Hematopoietic multipotent progenitor cell treated with erythropoietin and hydrocortisone succinate and interleukin-3 and kit ligand, for 17 days (in vitro differentiated cells): ENCODE results near the gene B4GALT4.

Experiments
- DNase-seq: peaks from one replicate; pipeline ENCODE4 v3.0.0-alpha.2; 2015; ENCODE audit warnings: low spot score

The B4GALT4 gene

DNA sequence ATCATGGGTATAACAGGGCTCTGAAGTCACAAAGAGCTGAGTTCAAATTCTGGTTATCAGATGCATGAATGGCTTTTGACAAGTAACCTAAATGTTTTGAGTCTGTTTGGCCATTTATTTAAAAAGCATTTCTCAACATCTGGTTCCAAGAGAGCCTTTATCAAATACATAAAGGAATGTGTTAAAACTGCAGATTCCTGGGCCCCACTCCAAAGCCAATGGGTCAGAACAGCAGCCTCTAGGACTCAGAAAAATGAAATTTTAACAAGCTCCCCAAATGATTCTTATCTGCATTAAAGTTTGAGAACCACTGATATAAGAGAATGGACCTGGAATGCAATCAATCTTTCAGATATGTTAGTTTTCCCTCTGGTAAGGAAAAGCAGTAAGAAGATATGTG lies 3.4 kb downstream of the B4GALT4 start:
- DNase-seq, result no peak

DNA sequence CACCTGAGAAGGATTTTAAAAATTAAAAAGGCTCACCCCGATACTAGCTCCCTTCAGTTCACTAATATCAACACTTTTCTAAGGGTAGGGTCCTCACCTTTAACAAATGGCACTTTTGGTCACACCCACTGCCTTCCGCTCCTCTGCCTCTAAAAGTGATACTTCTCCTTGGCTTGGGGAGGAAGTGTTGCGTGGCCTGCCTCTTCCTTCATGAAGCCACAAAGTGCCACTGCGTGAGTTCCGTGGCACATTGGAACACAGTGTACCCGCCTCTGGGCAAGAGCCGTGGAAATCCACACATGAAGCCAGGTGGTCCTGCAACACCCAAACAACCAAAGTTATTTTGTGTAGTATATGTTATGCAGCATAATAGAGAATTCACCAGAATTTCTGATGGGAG lies 3.9 kb downstream of the B4GALT4 start:
- no peak for DNase-seq

DNA sequence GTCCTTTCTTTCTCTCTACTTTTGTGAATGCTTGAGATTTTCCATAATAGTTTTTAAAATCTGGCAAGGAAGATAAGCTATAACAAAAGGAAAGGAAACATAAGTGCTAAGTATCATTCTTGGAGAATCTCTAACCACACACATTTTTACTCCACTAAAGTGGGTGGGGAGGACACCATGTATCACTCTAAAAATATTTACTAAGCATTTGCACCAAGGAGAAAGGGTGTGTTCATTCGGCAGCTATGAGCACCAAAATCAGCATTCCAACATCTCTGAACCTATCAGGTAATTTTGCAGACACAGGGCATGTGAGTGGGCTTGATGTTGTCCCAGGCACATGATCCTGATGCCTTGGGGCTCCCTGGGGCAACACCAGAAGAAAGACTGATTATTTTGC lies 5.5 kb downstream of the B4GALT4 start:
- no peak for DNase-seq

DNA sequence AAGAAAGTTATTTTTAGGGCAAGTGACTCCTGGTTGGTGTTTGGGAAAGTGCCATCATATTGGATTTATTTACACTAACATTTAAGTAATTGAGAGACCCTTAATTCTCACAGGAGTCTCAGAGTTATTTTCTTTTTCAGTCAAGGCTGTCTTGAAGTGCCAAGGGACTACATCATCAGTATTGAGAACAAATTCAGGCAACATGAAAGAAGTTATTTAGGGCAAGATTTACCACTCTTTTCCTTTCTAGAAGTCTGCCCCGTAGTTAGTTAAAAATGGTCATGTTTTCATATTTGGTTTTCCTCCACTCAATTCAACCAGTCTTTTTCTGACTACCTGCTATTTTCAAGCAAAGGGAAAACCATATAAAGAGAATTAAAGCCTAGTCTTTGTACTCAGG lies 6.1 kb downstream of the B4GALT4 start:
- no peak for DNase-seq

DNA sequence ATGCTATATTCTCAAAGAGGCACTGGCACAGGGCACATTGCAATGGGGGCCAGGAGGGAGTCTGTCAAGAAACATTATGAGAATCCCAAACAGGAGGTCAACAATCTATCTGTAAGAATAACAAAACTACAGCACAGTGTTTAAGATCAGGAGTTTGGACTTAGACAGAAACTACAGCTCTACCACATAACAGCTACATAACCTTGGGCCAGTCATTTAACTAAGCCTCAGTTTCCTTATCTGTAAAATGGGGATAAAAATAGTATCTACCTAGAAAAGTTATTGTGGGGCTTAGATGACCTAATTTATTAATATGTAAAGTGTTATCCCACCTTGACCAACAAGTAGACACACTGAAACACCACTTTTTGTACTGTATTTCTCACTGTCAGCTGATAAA lies 9.9 kb downstream of the B4GALT4 start:
- no peak for DNase-seq

DNA sequence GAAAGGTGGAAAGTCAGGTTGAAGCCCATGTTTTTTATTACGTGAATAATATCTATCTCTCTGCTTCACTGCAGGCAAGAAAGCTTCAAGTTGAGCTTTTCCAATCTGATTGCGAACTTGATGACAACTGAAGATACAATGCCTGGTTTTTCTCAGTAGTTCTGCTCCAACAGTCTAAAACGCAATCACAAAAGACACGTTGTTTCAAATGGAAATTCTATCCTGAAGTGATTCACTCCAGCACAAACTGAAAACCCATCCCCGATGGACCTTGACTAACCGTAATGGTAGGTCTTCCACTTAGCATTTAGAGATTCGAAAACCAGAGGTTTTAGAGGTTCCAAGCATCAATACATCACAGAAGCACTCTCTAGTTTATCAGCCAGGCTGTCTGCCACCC lies 10.6 kb downstream of the B4GALT4 start:
- no peak for DNase-seq

DNA sequence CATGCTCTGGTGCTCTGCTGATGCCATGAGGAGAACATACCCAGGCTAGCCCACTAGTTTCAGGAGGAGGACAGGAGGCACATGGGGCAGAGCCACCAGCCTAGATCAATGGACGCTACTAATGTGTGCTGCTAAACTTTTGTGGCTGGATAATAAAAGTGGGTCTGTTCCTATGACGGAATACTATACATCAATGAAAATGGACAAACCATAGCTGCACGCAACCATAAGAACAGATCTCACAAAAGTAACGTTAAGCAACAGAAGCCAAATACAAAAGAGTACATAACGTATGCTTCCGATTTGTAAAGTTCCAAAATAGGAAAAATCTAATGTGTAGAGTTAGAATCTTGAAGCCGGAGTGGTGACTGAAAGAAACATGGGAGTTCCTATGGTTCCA lies 11.5 kb downstream of the B4GALT4 start:
- no peak for DNase-seq

DNA sequence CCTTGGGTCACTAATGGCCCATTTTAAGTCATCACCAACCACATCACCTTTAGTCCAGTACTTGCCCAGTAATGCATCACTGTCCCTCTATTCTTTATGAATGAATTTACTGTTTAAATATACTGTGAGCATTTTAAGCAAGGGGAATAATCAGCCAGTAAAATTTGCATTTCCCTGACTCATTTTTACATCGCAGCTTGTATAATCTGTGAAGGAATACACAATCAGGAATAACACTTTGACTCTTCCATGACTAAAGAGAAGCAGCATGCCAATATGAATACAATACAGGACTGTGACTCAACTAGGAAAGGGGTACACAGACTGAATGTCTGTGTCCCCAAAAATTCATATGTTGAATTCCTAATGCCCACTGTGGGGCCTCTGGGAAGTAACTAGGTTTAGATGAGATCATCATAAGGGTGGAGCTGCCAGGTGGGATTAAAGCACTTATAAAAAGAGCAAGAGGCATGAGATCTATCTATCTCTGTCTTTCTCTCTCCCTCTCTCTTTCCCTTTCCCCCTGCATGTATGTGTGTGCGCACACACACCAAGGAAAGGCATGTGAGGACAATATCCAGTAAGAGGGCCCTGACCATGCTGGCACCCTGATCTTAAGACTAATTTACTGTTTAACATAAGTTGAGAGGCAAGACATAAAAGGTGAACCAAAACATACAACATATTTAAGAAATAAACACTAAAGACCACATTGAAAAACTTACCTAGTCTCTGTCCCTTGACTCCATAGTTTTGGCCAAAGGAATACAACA lies 12.1 kb downstream of the B4GALT4 start:
- no peak for DNase-seq

DNA sequence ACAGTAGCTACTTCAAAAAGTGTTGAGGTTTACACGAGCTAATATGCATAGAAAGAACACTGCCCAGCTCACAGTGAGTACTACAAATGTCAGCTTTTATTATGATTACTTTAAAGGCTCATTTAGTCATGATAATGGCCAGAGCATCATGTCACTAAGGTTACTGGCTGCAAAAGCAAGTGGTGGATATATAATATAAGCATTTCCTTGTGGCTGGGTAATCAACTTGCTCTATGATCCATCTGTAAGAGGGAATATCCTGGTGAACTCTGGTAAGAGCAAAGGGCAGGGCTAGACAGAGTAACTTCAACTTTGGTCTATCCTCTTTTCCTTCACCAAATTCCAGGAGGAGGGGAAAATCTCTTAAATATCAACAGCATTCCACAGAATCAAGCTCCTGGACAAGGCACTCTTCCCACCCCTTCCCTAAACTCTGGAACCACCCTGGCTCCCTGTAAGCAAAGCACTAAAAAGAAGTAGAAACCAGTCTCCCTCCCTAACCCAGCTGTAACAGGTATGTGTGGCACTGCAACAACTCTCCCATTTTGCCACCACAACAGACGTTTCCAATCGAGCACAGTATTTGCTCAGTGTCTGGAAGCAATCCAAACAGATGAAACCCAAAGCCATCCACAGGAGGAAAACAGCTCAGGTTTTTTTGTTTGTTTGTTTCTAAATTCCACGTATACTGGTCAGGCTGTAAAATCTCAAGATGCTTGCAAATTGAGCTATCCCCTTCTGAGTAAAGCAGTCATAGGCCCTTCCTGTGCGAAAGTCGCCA lies 13.4 kb downstream of the B4GALT4 start:
- no peak for DNase-seq

DNA sequence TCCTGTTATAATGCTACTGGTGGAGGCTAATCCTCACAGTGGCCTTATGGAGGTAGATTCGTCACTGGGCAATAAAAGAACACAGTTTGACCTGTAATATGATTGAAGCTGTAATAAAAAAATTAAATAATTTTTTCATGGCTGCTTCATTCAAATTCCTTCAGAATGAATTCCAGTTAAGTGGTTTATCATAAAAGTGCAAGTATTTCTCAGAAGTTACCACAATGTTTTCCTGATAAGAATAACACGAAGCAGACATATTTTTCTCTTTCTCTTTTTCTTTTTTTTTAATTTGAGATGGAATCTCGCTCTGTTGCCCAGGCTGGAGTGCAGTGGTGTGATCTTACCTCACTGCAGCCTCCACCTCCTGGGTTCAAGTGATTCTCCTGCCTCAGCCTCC lies 15.6 kb downstream of the B4GALT4 start:
- no peak for DNase-seq

DNA sequence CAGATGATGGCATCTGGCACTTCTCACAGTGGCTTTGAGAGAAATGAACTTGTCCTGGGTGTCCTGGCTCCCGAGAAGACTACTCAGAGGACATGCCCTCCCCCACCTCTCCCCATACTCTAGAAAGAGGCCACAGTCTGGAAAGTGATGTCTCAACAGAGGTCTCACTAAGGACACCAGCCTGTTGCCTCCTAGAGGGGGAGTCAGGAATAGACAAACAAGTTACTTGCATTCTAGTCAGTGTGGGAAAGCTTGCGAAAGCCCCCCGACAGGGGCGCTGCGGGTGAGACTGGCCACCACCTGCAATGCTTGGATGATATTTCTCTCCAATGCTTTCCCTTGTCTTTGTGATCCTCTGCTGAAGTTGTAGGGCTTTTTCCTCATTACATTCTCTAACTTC lies 17.2 kb downstream of the B4GALT4 start:
- DNase-seq, result no peak

DNA sequence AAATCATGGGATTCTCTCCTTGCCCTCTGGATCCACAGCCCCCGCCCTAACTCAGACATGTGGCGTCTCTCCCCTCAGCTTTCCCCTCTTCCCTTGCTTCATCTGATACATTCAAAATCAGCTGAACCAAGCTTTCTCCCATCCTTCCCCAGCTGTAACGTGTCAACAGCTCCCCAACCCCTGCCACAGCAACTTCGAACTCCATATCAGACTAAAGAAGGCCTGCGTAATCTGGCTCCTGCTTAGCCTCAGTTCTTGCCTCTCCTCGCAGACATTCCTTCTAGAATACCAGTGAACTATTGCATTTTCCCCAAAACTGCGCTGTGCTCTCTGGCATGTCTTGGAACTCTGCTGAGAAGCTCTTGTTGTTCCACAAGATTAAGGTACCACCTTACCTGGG lies 18.3 kb downstream of the B4GALT4 start:
- no peak for DNase-seq

DNA sequence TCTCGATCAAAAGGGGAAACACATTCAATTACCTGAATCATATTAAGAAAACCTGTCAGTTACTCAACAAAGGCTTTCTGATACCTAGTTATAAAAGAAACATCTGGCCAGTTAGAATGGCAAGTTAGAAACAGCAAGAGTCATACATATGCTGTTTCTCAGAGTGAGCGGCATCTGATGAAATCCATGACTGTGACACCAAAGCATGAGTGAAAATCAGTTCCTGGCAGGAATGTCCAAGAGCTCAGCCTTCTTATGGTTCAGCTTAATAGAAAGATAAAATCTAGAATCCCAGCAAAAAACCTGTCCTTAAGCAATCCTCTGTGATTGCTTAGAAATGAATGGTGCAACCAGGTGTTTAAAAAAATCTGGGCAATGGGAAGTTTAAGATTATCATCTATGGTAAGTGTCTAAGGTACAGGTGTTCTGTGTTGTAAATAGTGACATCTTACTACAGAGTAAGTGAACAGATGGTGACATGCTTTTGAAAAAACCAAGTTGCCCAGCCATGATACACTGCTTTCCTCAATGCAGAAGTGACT lies 18.8 kb downstream of the B4GALT4 start:
- DNase-seq, result no peak

DNA sequence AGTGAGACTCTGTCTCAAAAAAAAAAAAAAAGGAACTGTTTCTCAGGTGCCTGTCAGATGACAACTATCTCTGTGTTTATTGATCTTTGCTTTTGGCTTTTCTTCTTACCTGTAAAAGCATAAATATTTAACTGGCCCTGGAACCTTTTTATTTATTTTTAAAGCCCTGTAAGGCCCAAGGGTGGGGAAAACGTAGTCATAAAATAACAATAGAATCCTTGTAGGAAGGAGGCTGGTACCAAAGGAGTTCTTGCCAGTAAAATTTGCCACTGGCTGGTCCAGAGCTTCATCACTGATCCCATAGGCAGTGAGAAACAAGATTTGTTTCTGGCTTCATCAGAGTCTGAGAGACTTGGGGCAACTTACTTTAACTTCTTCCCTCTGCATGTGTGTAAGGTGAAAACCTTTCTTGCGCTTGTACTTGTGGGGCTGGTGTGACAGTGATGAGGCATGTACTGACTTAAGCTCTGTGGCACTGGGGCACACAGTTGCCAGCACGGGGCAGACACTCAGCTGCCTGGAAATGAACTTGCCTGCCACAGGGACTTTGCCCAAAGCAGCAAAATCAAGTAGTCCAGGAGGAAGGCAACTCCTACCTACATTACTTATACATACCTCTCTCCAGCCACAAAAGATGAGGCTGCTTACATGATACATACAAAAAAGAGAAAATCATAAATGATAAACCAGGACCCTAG lies 19.6 kb downstream of the B4GALT4 start:
- no peak for DNase-seq

DNA sequence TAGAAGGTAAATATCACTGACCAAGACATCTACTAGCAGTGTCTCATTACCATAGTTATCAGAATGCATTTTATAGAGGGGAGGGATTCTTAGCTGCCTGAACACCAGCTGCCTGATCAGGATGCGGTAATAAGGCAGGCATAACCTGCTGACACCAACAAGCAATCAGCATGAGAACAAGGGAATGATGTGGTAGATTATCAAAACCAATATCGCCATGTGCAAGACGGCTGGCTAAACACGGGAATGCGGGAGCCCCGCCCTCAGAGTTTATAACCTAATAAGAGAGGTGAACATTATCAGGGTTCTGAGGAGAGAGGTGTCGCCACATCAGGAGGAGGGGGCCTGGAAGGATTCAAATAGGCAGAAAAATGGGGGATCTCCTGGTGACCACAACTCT lies 20.5 kb downstream of the B4GALT4 start:
- no peak for DNase-seq

DNA sequence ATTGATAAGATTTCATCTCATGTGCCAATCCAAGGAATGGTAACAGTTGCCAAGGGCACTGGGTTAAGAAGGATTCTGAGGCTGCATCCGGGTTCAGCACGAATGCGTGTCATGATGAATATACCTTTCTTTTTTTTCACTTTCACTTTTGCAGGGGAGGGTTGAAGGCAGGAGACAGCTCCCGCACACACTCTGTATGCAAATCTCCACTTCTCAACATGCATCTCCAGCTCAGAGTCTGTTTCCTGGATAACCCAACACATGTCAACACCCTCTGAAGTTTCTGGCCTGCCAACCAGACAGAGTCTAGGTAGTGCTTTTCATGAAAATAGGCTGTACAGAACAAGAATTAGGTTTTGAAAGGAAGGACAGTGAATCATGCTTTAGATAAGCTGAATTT lies 21.6 kb downstream of the B4GALT4 start:
- no peak for DNase-seq

DNA sequence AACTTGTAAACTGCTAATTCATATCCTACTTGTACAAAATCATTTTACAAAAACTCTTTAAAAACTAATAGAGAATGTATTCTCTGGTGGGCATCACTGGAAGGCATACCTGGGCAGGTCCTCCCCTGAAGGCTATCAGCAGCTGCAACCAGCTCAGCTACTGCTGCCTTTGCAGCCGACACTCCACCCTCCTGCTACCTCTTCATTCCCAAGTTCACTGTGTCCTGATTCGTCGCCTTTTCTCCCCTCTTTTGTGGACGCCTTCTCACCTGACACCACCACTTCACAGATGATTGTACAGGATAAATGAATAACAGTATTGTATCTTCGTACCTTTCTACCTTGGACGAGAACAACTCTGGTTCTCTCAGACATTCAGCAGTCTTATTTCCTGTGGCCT lies 28.9 kb downstream of the B4GALT4 start:
- DNase-seq, result no peak

DNA sequence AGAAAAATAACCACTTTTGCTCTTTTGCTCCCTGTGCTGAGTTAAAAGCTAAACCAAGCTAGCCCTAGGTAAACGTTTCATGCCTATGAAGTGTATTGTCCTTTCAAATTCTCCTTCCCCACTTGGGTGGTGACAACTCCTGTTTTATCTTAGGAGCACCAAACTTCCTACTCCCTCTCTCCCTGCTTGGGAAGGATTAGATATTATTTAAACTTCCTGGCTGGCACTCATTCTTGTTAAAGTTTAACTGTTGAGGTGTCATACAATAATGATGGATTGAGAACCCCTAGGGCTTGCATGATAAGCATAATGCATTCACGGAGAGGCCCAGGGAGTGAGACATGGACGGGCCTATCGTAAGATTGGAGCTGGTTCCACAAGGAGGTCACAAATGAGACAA lies 29.5 kb downstream of the B4GALT4 start:
- no peak for DNase-seq

DNA sequence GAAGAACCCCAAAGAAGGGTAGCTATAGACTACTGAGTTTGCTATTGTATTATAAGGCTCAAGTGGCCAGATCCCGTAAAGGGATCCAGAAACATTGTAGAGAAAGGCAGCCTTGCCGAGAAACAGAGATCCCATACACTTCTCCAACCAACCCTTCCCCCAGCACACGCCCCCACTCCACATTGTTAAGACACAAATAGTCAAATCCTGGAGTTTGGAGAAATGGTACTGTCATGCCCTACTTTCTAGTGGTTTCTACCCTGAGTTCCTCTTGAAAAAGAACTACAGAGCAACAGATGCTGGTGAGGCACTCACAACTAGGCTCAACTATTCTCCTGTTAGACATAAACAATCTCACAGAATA lies 33.2 kb downstream of the B4GALT4 start:
- no peak for DNase-seq

DNA sequence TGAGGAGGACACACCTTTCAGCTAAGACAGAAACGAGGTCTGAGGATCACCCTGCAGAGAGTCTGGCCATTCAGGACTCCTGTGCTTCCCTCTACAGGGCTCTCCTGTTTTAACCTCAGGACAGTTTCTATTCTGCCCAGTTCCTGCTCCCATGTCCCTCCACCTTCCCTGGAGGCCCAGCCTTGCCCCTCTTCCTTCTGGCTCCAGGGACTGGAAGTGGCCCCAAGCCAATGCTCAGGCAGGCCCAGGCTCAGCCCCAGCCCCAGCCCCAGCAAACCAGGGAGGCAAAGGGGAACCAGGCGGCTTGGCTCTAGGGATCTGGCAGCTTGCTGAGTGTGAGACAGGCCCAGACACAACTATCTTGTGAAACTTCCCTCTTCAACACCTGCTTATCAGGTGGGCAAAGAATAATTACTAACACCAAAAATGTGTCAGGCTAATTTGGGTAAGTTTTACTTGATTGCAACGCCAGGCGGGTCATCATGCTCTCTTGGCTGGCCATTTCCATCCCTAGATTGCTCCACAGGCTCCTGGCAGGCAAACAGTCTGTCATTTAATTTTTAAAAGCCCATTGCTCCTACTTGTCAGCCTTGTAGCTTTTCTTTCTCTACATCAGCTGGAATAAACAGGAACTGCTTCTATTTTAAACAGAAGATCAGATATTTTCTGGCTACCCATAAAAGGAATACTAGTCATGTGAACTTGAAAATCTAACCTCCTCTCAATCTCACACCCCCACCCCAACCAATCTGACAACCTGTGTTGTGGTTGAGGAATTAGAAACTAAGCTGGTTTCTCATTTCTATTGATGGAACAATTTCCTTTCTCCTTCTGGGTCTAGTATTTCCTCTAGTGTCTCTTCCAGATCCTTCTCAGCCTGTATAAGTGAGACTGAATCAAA lies 33.8 kb downstream of the B4GALT4 start:
- DNase-seq, result no peak

DNA sequence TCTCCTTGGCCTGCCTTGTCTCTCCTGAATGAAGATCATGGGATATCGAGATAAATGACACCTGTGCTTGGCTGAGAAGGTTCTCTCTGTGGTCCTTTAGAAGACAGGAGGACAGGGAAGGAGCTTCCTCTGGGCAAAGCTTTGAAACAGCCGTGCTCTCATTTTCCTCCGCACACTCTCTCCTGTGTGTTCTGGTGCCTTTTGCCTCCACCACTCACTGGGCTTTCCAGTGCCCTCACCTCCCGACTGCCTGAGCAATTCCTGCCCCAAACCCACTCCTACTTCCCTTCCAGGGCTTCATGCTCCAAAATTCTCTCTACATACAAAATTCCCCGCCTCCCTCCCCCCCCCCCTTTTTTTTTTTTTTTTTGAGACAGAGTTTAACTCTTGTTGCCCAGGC lies 35.0 kb downstream of the B4GALT4 start:
- no peak for DNase-seq

DNA sequence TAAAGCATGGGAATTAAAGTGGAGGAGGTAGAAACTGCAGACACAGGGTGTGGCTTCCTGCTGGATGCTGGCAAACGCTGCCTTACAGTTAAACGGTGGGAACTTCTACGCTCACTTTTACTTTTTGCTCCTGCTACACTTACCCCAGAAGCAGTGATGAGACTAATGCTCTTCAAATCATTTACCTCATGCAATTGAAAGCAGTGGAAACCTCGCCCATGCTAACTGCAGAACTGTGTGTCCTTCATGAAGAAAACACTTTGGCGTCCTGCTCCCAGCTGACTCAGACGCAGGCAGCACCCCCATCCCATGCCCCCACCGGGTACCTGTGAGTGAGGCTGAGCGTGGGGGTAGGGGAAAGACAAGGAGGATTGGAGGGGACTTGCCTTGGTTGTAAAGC lies 35.5 kb downstream of the B4GALT4 start:
- no peak for DNase-seq
